Brain microvascular endothelial cell (primary cell): ENCODE results near the gene MYH9.

ENCODE experiments used
- DNase-seq: peaks from one replicate; pipeline ENCODE4 v3.0.0-alpha.2; 2020
- H3K27ac ChIP-seq: fragments of 250-450 bp; sonication (Bioruptor Pico); 2 replicates; pipeline ENCODE4 v1.5.1; 2020; ENCODE audit warnings: mild to moderate bottlenecking, moderate library complexity
- H3K27me3 ChIP-seq: fragments of 250-450 bp; sonication (Bioruptor Pico); replicated peaks from 2 replicates; pipeline ENCODE4 v1.5.1; 2020; ENCODE audit warnings: mild to moderate bottlenecking
- H3K36me3 ChIP-seq: fragments of 250-450 bp; sonication (Bioruptor Pico); replicated peaks from 2 replicates; pipeline ENCODE4 v1.5.1; 2020; ENCODE audit warnings: mild to moderate bottlenecking
- H3K4me3 ChIP-seq: 2 replicates; pipeline ENCODE4 v1.5.1; 2011; ENCODE audit warnings: low read depth, mild to moderate bottlenecking, control low read depth, low read length, moderate library complexity
- CTCF ChIP-seq: IDR thresholded peaks from 2 replicates; pipeline ENCODE4 v1.5.1; 2011; ENCODE audit warnings: low read depth, mild to moderate bottlenecking, moderate library complexity, low read length, control low read depth, inconsistent platforms; ENCODE audit errors: missing control alignments
- in situ Hi-C: cut with HindIII; loops from 2 replicates; pipeline ENCODE4 v1.10.0; 2017; ENCODE audit warnings: low sequenced_read_pairs, low pct_ligation_motif_present

Gene MYH9

GRCh38 chr22:36362075-36362474 lies 25.7 kb downstream of the MYH9 start:
- Histone ChIP-seq H3K4me3 (no peak overlapping the region), H3K27me3 (no peaks in the 10 kb centered on the region), H3K27ac (peak overlapping the region; percentile 19), H3K36me3 (peaks cover 54% of the 10 kb centered on the region)
- no peak for DNase-seq
- in situ Hi-C loops = no loop called here
- TF ChIP-seq CTCF = no peak

DNA sequence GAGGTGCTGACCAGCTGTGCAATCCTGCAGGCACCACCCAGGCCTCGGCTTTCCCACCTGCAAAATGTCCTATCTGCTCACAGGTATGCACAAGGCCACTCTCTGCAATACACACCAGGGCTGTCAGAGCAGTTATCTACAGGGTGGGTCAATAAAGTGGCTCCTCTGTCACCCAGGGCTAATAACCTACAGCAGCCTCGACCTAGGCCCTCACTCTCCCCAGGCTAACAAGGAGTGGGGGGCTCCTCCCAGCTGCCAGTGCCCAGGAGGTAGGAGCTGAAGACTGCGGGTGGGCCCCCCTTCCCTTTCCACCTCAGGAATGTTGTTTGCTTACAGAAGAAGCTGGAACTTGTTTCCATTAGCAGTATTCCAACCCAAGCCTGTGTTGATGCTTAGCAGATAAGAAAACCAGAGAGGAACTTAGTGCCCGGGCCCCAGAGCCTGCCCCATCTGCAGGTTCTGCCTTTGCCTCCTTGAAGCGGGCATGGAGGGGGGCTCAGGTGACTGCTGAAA lies 26.8 kb downstream of the MYH9 start:
- no peak for TF ChIP-seq CTCF
- in situ Hi-C loops = no loop called here
- H3K36me3 ChIP-seq = peaks cover 52% of the 10 kb centered on the region
- no peak for DNase-seq
- H3K4me3 ChIP-seq = no peak overlapping the region
- no peaks in the 10 kb centered on the region for H3K27me3 ChIP-seq
- peak overlapping the region; percentile 19 for H3K27ac ChIP-seq

- no peak for DNase-seq
- no peak overlapping the region for H3K4me3 ChIP-seq
- TF ChIP-seq CTCF = no peak
- no peaks in the 10 kb centered on the region for H3K27me3 ChIP-seq
- peak overlapping the region; percentile 29 for H3K27ac ChIP-seq
- H3K36me3 ChIP-seq = peaks cover 56% of the 10 kb centered on the region
- in situ Hi-C loops = no loop called here
Observed at GRCh38 chr22:36360011-36360410, 27.8 kb downstream of the MYH9 start.

- H3K36me3 ChIP-seq = peaks cover 56% of the 10 kb centered on the region
- in situ Hi-C loops = no loop called here
- peak overlapping the region; percentile 91 for H3K27ac ChIP-seq
- DNase-seq = no peak
- no peaks in the 10 kb centered on the region for H3K27me3 ChIP-seq
- no peak for TF ChIP-seq CTCF
- no peak overlapping the region for H3K4me3 ChIP-seq
Observed at GRCh38 chr22:36359470-36359996, 28.2 kb downstream of the MYH9 start.

DNA sequence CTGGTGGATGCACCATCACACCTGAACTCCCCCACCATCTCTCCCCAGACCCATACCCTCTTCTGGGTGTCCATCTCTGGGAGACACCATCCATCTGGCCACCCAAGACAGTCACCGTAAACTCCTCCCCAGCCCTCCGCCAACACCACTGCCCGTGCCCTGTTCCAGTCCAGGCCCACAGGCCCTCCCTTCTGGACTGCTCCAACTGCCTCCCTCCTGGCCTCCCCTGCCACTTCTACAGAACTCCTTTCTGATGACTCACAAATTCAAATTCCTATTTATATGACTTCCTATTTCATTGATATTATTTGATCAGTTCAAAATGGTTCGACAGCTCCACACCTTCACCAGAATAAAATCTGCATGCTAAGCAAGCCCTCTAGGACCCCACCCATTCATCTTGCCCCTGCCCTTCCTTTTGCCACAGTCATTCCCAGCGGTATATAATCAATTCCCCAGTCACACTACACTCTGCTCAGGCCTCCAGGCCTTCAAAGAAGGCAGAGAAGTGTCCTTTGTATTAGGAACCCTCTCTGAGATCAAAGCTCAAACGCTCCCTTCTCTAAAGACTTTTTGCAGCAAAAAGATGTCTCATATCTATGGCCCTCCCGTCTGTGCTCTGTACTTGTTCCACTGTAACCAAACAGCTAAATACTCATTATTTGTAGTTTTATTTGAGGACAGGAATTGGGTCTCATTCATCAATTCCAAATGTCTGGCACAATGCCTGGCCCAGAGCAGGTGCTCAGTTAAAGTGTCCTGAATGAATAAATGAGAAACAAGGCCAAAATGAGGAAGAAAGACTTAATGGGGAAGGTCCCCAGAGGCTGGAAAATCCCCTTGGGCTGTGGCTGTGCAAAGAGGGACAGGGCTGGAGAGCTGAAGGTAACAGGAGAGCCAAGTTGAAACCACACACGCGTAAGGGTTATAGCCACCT lies 29.0 kb downstream of the MYH9 start:
- DNase-seq = no peak

More for the DNA sequence above, 29.0 kb downstream of the MYH9 start:
- Histone ChIP-seq H3K27me3 (no peaks in the 10 kb centered on the region), H3K4me3 (no peak overlapping the region), H3K36me3 (peaks cover 54% of the 10 kb centered on the region), H3K27ac (peak overlapping the region; percentile 91)
- TF ChIP-seq CTCF = peak; percentile 10
- in situ Hi-C loops = no loop called here
